Occipital lobe (tissue), 3 donors: ENCODE data around the gene DHRS7B. TPM values are rescaled to one million over a fixed set of nuclear protein-coding genes. Genes with fewer than 3 reads are reported as not detected.

Experiments used
- DNase-seq: peaks from one replicate; lab custom pipeline; 2025; lab: John Stamatoyannopoulos, UW
- small RNA-seq: library from RNA; depleted of rRNA; stranded (forward); fragments of <200 nt; gene quantifications from one replicate; pipeline ENCODE3, GENCODE V24; 2014
- total RNA-seq: library from RNA; depleted of rRNA; stranded (reverse); fragments of >200 nt; gene quantifications from one replicate; pipeline ENCODE4 v1.2.3, GENCODE V29; 2014

The DHRS7B gene
- total RNA-seq, 1 donor from 2014 or later: 10.9 TPM

DNA sequence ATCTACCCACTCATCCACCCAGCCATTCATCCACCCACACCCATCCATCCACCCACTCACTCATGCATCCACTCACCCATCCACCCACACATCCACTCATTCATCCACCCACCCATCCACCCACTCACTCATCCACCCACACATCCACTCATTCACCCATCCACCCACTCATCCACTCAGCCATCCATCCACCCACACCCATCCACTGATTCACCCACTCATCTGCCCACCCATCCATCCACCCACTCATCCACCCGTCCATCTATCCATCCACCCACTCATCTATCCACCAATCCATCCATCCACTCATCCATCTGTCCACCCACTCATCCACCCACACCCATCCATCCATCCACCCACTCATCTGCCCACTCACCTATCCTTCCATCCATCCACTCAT is 109.2 kb downstream of the DHRS7B start:
- no peak for DNase-seq

DNA sequence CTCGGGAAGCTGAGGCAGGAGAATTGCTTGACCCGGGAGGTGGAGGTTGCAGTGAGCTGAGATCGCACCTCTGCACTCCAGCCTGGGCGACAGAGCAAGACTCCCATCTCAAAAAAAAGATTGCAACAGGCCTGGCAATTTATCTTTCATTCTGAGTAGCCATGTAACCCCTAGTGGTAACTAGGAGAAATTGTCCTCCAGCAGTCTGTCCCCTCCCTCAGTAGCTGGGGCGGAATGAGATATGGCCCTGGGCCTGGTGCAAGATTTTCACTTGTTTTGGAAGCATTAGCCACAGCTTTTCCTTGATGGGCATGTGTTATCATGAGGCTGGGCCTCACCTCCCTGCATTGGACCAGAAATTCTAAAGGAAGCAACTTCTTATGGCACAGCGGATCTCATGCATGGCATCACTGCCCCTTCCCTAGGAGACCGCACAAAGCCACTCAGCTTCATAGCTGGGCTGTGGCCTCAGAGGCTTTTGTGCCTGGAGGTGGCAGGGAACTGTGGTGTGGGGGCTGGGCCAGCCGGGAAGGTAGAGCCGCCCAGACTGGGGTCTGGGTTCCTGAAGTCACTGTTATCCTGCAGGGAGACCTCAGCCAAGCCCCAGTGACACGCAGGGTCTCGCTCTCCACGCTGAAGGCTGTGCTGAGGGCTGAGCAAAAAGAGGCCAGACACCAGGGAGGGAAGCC is 113.1 kb downstream of the DHRS7B start:
- DNase-seq: no peak

DNA sequence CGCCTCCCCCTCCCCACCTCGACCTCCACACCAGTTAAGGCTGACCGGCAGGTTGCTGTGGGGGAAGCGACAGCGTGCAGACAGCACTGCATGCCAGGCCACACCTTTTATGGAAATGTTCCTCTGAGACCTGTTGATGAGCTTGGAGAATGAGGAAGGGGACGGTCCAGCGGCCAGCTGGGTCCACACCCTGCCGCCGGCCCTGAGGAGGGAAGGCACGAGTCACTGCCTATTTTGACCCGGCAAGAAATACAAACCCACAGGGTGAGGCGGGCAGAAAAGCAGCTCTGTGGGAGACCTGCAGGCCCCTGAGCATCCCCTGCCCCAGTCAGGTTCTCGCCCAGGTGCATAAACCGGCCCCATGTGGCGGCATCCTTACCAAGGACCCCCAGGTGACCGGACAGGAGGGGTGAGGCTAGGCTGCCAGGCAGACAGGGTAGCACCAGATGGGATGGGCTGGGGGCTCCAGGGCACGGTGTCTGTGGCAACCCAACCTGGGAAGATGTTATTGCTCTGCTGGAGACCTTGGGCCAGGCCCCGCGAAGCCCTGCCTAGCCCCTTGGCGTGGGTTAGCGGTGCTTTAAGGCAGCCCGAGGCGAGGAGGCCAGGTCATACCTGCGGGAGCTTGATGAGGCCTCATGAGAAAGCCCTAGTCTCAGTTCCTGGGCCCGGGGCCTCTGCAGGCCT is 113.7 kb downstream of the DHRS7B start:
- no peak for DNase-seq

Small RNAs within 50 kb of the gene (small RNA-seq; reads per million reads assigned to genes)
- gene RN7SL426P: not detected

Other genes starting within 250 kb of the DHRS7B start
- gene USP22, start 84.0 kb upstream of the DHRS7B start, total RNA-seq: 342 TPM
- 11.2 TPM for gene TMEM11, start 87.2 kb downstream of the DHRS7B start, total RNA-seq
- gene NATD1, start 126.4 kb downstream of the DHRS7B start, total RNA-seq: 1.1 TPM
- 1.7 TPM for gene MAP2K3, start 157.7 kb downstream of the DHRS7B start, total RNA-seq
- gene KCNJ12, start 249.4 kb downstream of the DHRS7B start, total RNA-seq: 3.4 TPM